ENCODE measurements around the gene REELD1. TPM values are rescaled to one million over a fixed set of nuclear protein-coding genes. Genes with fewer than 3 reads are reported as not detected.

The REELD1 gene
- total and polyA plus RNA-seq, 4 donors = 0.07 to 0.08 TPM; not detected in 2

DNA sequence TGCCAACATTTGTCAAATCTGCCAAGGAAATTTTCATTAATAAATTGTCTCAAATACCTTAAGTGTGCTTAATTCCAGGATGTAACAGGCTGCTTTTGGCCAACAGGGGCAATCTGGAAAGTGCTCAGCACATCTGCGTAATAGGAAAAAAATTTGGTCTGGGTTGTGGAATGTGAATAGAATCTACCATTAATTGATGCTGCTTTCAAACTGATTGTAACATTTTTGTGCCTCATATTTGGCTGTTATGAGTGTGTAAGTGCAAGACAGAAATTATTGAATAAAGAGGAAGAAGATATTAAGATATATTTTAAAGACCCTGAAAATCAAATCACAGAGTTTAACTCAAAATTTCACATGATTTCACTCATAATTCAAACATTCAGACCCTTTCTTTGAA, 41.1 kb downstream of the REELD1 start:
- Histone ChIP-seq H3K27ac (ENCODE audit: low read depth in 1 of 2, low read length in 2 of 2) (no peak overlapping the region), H3K4me1 (ENCODE audit: control insufficient read depth in 4 of 4, insufficient read depth in 4 of 4, low read length in 3 of 4) (no peaks in the 10 kb centered on the region), H3K9ac (ENCODE audit: low read depth in 1 of 2, low read length in 2 of 2) (no peak overlapping the region), H3K4me3 (ENCODE audit: low read depth in 1 of 3, low read length in 3 of 3) (no peak overlapping the region), H3K27me3 (ENCODE audit: control insufficient read depth in 4 of 4, insufficient read depth in 4 of 4, low read length in 3 of 4) (no peaks in the 10 kb centered on the region), H3K36me3 (ENCODE audit: control insufficient read depth in 4 of 4, insufficient read depth in 3 of 4, low read depth in 1 of 4, low read length in 3 of 4) (peaks cover 0 to 3% (median 2%) of the 10 kb centered on the region in 4 donors), H3K9me3 (ENCODE audit: control insufficient read depth in 4 of 4, low read length in 3 of 4) (no peaks in the 10 kb centered on the region)
- WGBS = 97% methylated on average over 1 of the region's 1 CpG
- no peak for DNase-seq (ENCODE audit: low spot score)
- TF ChIP-seq, protein P1, sequence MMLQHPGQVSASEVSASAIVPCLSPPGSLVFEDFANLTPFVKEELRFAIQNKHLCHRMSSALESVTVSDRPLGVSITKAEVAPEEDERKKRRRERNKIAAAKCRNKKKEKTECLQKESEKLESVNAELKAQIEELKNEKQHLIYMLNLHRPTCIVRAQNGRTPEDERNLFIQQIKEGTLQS (IDR thresholded peaks at IDR 0.05) = no peak
- TF ChIP-seq YY1 (IDR thresholded peaks at IDR 0.05) (no peak), NR2F2 (IDR thresholded peaks at IDR 0.05) (no peak), JUND (IDR thresholded peaks at IDR 0.05) (no peak), GABPA (IDR thresholded peaks at IDR 0.05 in 1 of 2, conservative IDR thresholded peaks at IDR 0.05 in 1 of 2) (no peak), HNF4A (conservative IDR thresholded peaks at IDR 0.05) (no peak), SP1 (IDR thresholded peaks at IDR 0.05) (no peak), HNF4G (IDR thresholded peaks at IDR 0.05) (no peak), FOXA2 (IDR thresholded peaks at IDR 0.05) (no peak), RAD21 (IDR thresholded peaks at IDR 0.05) (no peak)
- TF ChIP-seq, protein P2, sequence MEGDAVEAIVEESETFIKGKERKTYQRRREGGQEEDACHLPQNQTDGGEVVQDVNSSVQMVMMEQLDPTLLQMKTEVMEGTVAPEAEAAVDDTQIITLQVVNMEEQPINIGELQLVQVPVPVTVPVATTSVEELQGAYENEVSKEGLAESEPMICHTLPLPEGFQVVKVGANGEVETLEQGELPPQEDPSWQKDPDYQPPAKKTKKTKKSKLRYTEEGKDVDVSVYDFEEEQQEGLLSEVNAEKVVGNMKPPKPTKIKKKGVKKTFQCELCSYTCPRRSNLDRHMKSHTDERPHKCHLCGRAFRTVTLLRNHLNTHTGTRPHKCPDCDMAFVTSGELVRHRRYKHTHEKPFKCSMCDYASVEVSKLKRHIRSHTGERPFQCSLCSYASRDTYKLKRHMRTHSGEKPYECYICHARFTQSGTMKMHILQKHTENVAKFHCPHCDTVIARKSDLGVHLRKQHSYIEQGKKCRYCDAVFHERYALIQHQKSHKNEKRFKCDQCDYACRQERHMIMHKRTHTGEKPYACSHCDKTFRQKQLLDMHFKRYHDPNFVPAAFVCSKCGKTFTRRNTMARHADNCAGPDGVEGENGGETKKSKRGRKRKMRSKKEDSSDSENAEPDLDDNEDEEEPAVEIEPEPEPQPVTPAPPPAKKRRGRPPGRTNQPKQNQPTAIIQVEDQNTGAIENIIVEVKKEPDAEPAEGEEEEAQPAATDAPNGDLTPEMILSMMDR (IDR thresholded peaks at IDR 0.05; ENCODE audit: low read depth, low read length, missing input control) = no peak
- TF ChIP-seq, protein P3, sequence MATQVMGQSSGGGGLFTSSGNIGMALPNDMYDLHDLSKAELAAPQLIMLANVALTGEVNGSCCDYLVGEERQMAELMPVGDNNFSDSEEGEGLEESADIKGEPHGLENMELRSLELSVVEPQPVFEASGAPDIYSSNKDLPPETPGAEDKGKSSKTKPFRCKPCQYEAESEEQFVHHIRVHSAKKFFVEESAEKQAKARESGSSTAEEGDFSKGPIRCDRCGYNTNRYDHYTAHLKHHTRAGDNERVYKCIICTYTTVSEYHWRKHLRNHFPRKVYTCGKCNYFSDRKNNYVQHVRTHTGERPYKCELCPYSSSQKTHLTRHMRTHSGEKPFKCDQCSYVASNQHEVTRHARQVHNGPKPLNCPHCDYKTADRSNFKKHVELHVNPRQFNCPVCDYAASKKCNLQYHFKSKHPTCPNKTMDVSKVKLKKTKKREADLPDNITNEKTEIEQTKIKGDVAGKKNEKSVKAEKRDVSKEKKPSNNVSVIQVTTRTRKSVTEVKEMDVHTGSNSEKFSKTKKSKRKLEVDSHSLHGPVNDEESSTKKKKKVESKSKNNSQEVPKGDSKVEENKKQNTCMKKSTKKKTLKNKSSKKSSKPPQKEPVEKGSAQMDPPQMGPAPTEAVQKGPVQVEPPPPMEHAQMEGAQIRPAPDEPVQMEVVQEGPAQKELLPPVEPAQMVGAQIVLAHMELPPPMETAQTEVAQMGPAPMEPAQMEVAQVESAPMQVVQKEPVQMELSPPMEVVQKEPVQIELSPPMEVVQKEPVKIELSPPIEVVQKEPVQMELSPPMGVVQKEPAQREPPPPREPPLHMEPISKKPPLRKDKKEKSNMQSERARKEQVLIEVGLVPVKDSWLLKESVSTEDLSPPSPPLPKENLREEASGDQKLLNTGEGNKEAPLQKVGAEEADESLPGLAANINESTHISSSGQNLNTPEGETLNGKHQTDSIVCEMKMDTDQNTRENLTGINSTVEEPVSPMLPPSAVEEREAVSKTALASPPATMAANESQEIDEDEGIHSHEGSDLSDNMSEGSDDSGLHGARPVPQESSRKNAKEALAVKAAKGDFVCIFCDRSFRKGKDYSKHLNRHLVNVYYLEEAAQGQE (IDR thresholded peaks at IDR 0.05) = no peak
- TF ChIP-seq, protein P4, sequence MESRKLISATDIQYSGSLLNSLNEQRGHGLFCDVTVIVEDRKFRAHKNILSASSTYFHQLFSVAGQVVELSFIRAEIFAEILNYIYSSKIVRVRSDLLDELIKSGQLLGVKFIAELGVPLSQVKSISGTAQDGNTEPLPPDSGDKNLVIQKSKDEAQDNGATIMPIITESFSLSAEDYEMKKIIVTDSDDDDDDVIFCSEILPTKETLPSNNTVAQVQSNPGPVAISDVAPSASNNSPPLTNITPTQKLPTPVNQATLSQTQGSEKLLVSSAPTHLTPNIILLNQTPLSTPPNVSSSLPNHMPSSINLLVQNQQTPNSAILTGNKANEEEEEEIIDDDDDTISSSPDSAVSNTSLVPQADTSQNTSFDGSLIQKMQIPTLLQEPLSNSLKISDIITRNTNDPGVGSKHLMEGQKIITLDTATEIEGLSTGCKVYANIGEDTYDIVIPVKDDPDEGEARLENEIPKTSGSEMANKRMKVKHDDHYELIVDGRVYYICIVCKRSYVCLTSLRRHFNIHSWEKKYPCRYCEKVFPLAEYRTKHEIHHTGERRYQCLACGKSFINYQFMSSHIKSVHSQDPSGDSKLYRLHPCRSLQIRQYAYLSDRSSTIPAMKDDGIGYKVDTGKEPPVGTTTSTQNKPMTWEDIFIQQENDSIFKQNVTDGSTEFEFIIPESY (IDR thresholded peaks at IDR 0.05) = no peak

DNA sequence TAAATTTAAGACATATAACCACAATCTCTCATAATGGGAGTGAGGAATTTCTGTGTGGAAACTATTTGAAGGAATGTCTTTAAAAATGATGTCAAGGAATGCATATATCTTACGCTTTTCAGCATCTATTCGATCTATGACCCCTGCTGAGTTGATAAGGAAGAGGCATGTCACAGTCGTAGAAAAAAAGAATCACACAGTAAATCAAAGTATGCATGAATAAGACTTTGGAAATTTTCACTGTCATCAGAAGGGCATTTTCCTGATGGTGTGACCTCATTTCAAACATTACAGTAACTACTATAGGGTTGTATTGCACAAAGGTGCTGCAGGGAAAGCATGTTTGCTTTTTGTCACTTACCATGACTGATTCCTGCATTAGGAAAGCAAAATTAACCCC, 41.5 kb downstream of the REELD1 start:
- H3K9me3 ChIP-seq (ENCODE audit: control insufficient read depth in 4 of 4, low read length in 3 of 4) = no peaks in the 10 kb centered on the region
- H3K36me3 ChIP-seq (ENCODE audit: control insufficient read depth in 4 of 4, insufficient read depth in 3 of 4, low read depth in 1 of 4, low read length in 3 of 4) = peaks cover 0 to 3% (median 2%) of the 10 kb centered on the region in 4 donors
- no peaks in the 10 kb centered on the region for H3K27me3 ChIP-seq (ENCODE audit: control insufficient read depth in 4 of 4, insufficient read depth in 4 of 4, low read length in 3 of 4)
- 85% methylated on average over 3 of the region's 3 CpGs for WGBS
- no peak overlapping the region for H3K27ac ChIP-seq (ENCODE audit: low read depth in 1 of 2, low read length in 2 of 2)
- H3K9ac ChIP-seq (ENCODE audit: low read depth in 1 of 2, low read length in 2 of 2) = no peak overlapping the region
- no peaks in the 10 kb centered on the region for H3K4me1 ChIP-seq (ENCODE audit: control insufficient read depth in 4 of 4, insufficient read depth in 4 of 4, low read length in 3 of 4)
- DNase-seq (ENCODE audit: low spot score) = no peak
- no peak overlapping the region for H3K4me3 ChIP-seq (ENCODE audit: low read depth in 1 of 3, low read length in 3 of 3)
- TF ChIP-seq NR2F2 (IDR thresholded peaks at IDR 0.05) (no peak), JUND (IDR thresholded peaks at IDR 0.05) (no peak), FOXA1 (IDR thresholded peaks at IDR 0.05) (no peak), HNF4A (conservative IDR thresholded peaks at IDR 0.05) (no peak), YY1 (IDR thresholded peaks at IDR 0.05) (no peak), EGR1 (IDR thresholded peaks at IDR 0.05; ENCODE audit: low read depth in 2 of 2) (no peak), GABPA (IDR thresholded peaks at IDR 0.05 in 1 of 2, conservative IDR thresholded peaks at IDR 0.05 in 1 of 2) (no peak), RXRA (IDR thresholded peaks at IDR 0.05) (no peak), FOXA2 (IDR thresholded peaks at IDR 0.05) (no peak), SP1 (IDR thresholded peaks at IDR 0.05) (no peak)
- TF ChIP-seq, protein P4 (IDR thresholded peaks at IDR 0.05) = no peak
- TF ChIP-seq, protein P1 (IDR thresholded peaks at IDR 0.05) = no peak
- TF ChIP-seq, protein P3 (IDR thresholded peaks at IDR 0.05) = no peak
- TF ChIP-seq, protein P5, sequence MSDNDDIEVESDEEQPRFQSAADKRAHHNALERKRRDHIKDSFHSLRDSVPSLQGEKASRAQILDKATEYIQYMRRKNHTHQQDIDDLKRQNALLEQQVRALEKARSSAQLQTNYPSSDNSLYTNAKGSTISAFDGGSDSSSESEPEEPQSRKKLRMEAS (IDR thresholded peaks at IDR 0.05) = no peak

All from liver (tissue), 9 donors.